ENCODE results near the gene CIAO1. TPM values are rescaled to one million over a fixed set of nuclear protein-coding genes. Genes with fewer than 3 reads are reported as not detected.
A peak's percentile ranks its signal among the peaks of the same experiment; 100 is the strongest.

The CIAO1 gene
- total and polyA plus RNA-seq, 8 donors: 59.8 to 72.8 (median 63.2) TPM

- no peak for TF ChIP-seq CTCF (IDR thresholded peaks at IDR 0.05)
- Histone ChIP-seq H3K9me3 (no peaks in the 10 kb centered on the region), H3K4me1 (peaks cover 0 to 9% of the 10 kb centered on the region in 2 donors), H3K36me3 (peaks cover 0 to 100% of the 10 kb centered on the region in 2 donors), H3K4me3 (no peak overlapping the region), H3K27ac (no peak overlapping the region), H3K27me3 (no peaks in the 10 kb centered on the region)
- DNase-seq (no peak), ATAC-seq (no peak)
- intact Hi-C loops (cut with DNase I): no loop called here
These were observed 30.9 kb downstream of the CIAO1 start for GRCh38 chr2:96296925-96297324.

- H3K9me3 ChIP-seq: no peaks in the 10 kb centered on the region
- intact Hi-C loops (cut with DNase I): no loop called here
- H3K4me3 ChIP-seq: no peak overlapping the region
- H3K27ac ChIP-seq: no peak overlapping the region
- no peaks in the 10 kb centered on the region for H3K27me3 ChIP-seq
- DNase-seq (no peak), ATAC-seq (no peak)
- peaks cover 8 to 48% of the 10 kb centered on the region in 2 donors for H3K4me1 ChIP-seq
- H3K36me3 ChIP-seq: peaks cover 0 to 75% of the 10 kb centered on the region in 2 donors
- TF ChIP-seq CTCF (IDR thresholded peaks at IDR 0.05): no peak
These were observed 35.8 kb downstream of the CIAO1 start for GRCh38 chr2:96301865-96302264.

DNA sequence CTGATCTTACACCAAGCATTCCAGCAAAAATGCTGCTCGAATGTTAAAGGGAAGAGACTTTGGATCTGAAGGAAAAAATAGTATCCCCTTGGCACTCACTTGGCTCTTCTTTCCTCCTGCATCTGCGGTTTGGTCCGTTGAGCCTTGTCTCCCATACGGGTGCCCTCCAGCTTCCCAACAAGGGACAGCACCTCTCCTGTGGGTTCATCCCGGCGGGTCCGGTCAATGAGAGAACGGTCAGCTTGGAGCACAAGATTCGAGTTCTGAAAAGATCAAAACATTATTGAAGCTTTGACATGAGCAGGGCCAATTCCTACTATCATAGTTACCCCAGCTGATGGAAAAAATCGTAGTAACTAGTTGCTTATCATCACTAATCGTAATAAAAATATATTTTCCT, 38.6 kb downstream of the CIAO1 start:
- intact Hi-C loops (cut with DNase I): no loop called here

GRCh38 chr2:96305091-96305978, 39.3 kb downstream of the CIAO1 start, which contains the start of gene SNRNP200:
SNRNP200 (minus strand) TSS chr2:96305546; CDS start chr2:96305437, 109 bp downstream.
- DNase-seq: peak; percentile 84 to 95 (median 89)
- TF ChIP-seq CTCF (IDR thresholded peaks at IDR 0.05): no peak
- H3K27me3 ChIP-seq: no peaks in the 10 kb centered on the region
- H3K4me1 ChIP-seq: peaks cover 8 to 48% of the 10 kb centered on the region in 2 donors
- H3K36me3 ChIP-seq: peaks cover 0 to 41% of the 10 kb centered on the region in 2 donors
- H3K9me3 ChIP-seq: no peaks in the 10 kb centered on the region
- H3K4me3 ChIP-seq: peak within 1 kb of the TSS; percentile 79 to 89
- intact Hi-C loops (cut with DNase I): no loop called here
- peak; percentile 100 for ATAC-seq
- H3K27ac ChIP-seq: peak within 1 kb of the TSS; percentile 56 to 87

More for the DNA sequence above, 38.6 kb downstream of the CIAO1 start:
- DNase-seq: no peak
- Histone ChIP-seq H3K36me3 (peaks cover 0 to 48% of the 10 kb centered on the region in 2 donors), H3K4me1 (peaks cover 8 to 48% of the 10 kb centered on the region in 2 donors), H3K27ac (peak overlapping the region in 1 of 2 donors; percentile 87), H3K9me3 (no peaks in the 10 kb centered on the region), H3K27me3 (no peaks in the 10 kb centered on the region), H3K4me3 (peak overlapping the region; percentile 79 to 89)
- ATAC-seq: no peak
- TF ChIP-seq CTCF (IDR thresholded peaks at IDR 0.05): no peak

GRCh38 chr2:96305979-96306308, 39.9 kb downstream of the CIAO1 start:
- ATAC-seq (peak; percentile 2), DNase-seq (no peak)
- H3K27me3 ChIP-seq: no peaks in the 10 kb centered on the region
- H3K9me3 ChIP-seq: no peaks in the 10 kb centered on the region
- intact Hi-C loops (cut with DNase I): no loop called here
- TF ChIP-seq CTCF (IDR thresholded peaks at IDR 0.05): no peak
- H3K27ac ChIP-seq: peak overlapping the region; percentile 56 to 87
- peaks cover 8 to 48% of the 10 kb centered on the region in 2 donors for H3K4me1 ChIP-seq
- peak overlapping the region; percentile 79 to 89 for H3K4me3 ChIP-seq
- H3K36me3 ChIP-seq: peaks cover 0 to 34% of the 10 kb centered on the region in 2 donors

Data from left lung (tissue), 10 donors.